B cell (primary cell): Measurements from ENCODE around the gene SLF2.

Experiments used
- CTCF ChIP-seq: fragments of 200-600 bp; IDR thresholded peaks from one replicate; pipeline ENCODE4 v1.8.0; 2022; ENCODE audit warnings: antibody characterized with exemption, mild to moderate bottlenecking
- EZH2 ChIP-seq: IDR thresholded peaks from 2 replicates; pipeline ENCODE4 v1.6.1; 2012; ENCODE audit warnings: borderline replicate concordance, low read depth, mild to moderate bottlenecking, moderate library complexity, low read length; ENCODE audit not compliant: insufficient read depth, poor library complexity, severe bottlenecking

DNA sequence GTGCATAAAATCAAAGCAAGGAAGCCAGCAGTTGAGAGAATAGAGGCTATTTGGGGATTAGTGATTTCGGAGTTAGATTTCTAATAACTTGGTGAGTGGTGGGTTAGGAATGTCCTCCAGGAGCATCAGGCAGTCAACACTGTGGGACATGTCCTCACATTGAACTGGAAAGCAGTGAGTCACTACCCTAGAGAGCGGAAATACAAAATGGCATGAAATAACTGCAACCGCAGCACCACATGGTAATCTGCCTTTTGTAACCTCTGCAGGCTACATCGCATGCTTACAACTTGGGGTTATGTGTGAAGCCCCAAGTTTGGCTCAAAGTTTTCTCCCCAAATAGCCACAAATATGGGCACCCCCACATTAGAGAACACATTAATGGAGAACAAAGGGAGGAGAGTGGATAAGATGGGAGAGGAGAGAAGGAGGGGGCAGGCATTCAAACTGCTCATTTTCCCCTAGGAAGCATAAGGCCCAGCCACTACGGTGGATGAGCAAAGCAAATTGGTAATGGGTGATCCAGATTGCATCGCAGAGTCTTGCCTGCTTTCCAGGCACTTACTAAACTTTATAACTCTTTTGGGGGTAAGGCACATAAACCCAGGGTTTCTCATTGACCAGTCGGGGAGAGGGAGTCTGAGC is 22.0 kb upstream of the SLF2 start:
- TF ChIP-seq CTCF (no peak), EZH2 (no peak)
